ENCODE results near the gene PBX1. TPM values are rescaled to one million over a fixed set of nuclear protein-coding genes. Genes with fewer than 3 reads are reported as not detected.

Gene PBX1
- total RNA-seq, 2 experiments from 2014 or later: 0.18 to 0.37 TPM

DNA sequence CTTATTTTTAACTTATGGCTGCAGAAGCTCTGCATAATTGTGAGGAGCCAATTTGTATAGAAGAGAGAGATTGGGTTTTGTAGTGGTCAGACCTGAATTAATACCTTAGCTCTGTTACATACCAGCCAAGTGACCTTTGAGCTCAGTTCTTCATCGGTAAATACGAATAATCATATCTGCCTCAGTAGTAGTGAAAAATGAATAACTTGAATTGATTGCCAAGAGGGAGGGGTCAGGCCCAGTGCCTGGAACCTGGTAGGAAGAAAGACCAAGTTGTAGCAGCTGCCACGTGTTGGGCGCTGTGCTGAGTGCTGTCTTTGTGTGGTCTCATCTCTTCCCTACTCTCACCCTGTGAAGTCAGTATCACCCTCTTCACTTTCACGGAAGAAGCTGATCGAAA, 247.5 kb downstream of the PBX1 start:
- no peaks in the 10 kb centered on the region for H3K9me3 Mint-ChIP-seq (ENCODE audit: low read depth)
- H3K27me3 Mint-ChIP-seq: no peaks in the 10 kb centered on the region
- ChIA-PET CTCF (no interaction called here), POLR2A (interaction anchor here (0.6 kb wide), 1 partner anchor 16 kb away, joined by 4 read pairs; no protein-coding TSS in a partner anchor)
- intact Hi-C loops (cut with DNase I, micrococcal nuclease): no loop called here
- H3K4me1 Mint-ChIP-seq: no peaks in the 10 kb centered on the region
- no peaks in the 10 kb centered on the region for H3K36me3 Mint-ChIP-seq (ENCODE audit: low read depth)
- H3K4me3 Mint-ChIP-seq: no peak overlapping the region
- no peak for DNase-seq
- no peak for ATAC-seq
- no peak overlapping the region for H3K27ac Mint-ChIP-seq

DNA sequence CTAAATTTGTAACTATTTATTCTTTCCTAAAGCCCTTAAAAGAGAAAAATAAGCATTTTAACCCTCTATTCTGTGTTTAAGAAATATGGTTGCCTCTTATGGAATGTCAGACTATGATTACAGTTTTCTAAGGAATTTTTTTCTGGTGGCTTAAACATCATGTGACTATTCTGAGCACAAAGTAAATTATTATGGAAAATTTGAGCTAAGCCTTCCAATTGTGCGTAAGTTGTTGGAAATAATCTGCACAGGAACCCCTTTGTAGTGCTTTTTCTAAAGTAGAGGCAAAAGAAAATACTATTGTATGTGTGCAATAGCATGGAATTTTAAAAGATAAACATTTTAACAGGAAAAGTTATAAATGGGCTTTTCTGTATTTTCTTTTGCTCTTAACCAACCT, 254.8 kb downstream of the PBX1 start:
- intact Hi-C loops (cut with DNase I, micrococcal nuclease): no loop called here
- no peak for ATAC-seq
- H3K4me3 Mint-ChIP-seq: no peak overlapping the region

DNA sequence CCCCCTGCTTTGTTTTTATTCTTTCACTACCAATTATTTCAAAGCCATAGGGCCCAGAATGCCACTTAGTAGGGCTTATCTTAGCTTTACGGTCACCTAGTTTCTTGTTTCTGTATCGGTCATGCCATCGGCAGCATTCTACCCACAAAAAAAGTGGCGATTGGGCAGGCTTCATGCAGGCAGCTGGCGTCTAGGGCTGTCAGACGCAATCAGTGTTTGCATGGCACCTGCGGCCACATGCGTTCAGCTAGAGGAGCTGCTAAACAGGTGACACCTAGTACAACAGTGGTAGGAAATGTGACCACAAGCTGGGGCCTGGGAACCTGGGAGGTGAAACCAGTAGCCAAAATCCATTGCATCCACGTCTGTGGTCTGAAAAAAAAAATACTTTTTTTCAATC, 262.7 kb downstream of the PBX1 start:
- no peaks in the 10 kb centered on the region for H3K36me3 Mint-ChIP-seq (ENCODE audit: low read depth)
- ChIA-PET POLR2A (interaction anchor here (0.7 kb wide), 1 partner anchor 15 kb away, joined by 4 read pairs; no protein-coding TSS in a partner anchor), CTCF (no interaction called here)
- H3K4me1 Mint-ChIP-seq: no peaks in the 10 kb centered on the region
- H3K4me3 Mint-ChIP-seq: no peak overlapping the region
- intact Hi-C loops (cut with DNase I, micrococcal nuclease): no loop called here
- H3K27ac Mint-ChIP-seq: no peak overlapping the region
- H3K9me3 Mint-ChIP-seq (ENCODE audit: low read depth): peaks cover 2% of the 10 kb centered on the region
- no peak for ATAC-seq
- H3K27me3 Mint-ChIP-seq: peaks cover 2% of the 10 kb centered on the region
- DNase-seq: no peak

More for the DNA sequence above, 254.8 kb downstream of the PBX1 start:
- no peak overlapping the region for H3K27ac Mint-ChIP-seq
- no peaks in the 10 kb centered on the region for H3K4me1 Mint-ChIP-seq
- no peaks in the 10 kb centered on the region for H3K9me3 Mint-ChIP-seq (ENCODE audit: low read depth)
- no peaks in the 10 kb centered on the region for H3K36me3 Mint-ChIP-seq (ENCODE audit: low read depth)
- CTCF ChIA-PET: no interaction called here
- POLR2A ChIA-PET: no interaction called here
- peaks cover 2% of the 10 kb centered on the region for H3K27me3 Mint-ChIP-seq
- DNase-seq: no peak

DNA sequence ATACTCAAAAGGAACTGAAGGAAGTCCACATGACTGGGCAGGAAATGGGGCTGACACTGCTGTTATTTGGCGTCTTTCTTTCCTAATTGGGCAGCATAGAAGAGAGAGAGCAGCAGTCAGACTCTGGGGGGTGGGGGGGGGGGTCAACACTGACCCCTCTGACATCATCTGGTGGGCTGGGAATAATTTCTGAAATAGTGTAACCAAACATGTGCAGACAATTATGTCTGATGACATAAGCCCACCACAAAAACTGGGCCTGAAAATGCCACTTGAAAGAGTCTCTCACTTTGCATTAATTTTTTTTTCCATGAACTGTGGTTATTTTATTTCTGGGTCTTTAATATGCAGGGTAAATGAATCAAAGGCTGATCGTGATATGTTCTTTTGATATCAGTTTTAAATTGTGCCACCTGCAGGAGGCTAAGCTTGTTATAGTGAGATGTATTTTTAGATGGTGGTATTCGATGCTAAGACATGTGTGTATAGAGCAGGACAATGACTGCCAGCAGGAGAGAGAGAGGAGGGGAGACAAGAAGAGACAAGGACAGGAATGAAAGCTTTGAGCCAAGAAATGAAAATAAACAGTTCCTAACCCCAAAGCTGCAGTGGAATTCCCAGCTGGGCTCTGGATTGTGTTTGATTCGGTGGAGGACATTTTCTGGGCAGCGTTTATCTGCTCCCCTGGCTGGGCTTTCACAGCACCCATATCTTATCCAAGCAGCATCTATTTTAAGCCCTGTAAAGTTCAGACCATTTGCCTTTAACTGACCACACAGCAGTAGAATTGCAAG, 264.7 kb downstream of the PBX1 start:
- Mint-ChIP-seq H3K4me1 (no peaks in the 10 kb centered on the region), H3K36me3 (ENCODE audit: low read depth) (no peaks in the 10 kb centered on the region), H3K27me3 (no peaks in the 10 kb centered on the region), H3K27ac (no peak overlapping the region), H3K4me3 (no peak overlapping the region), H3K9me3 (ENCODE audit: low read depth) (peaks cover 2% of the 10 kb centered on the region)
- CTCF ChIA-PET: no interaction called here
- ATAC-seq (no peak), DNase-seq (no peak)
- intact Hi-C loops (cut with DNase I, micrococcal nuclease): no loop called here
- POLR2A ChIA-PET: no interaction called here

DNA sequence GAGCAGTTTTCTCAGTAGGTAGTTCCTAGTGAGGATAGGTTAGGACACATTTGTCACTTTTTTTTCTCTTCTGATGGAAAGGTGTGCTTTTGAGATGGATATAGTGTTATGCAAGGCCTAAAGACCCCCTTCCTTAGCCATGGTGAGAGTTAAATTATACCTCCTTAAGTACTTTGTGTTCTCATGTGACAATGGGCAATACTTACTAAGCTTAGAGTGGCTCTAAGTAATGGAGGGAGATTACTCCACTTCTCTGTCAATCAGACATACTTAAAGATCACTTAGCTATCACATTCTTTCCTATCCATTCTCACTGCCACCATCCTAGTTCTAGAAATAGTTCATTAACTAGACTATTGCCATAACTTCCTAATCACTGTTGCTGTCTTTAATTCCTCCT, 265.6 kb downstream of the PBX1 start:
- H3K36me3 Mint-ChIP-seq (ENCODE audit: low read depth): no peaks in the 10 kb centered on the region
- no peak for DNase-seq
- ChIA-PET POLR2A (no interaction called here), CTCF (interaction anchor here (0.6 kb wide), 1 partner anchor 129 kb away, joined by 3 read pairs; no protein-coding TSS in a partner anchor)
- H3K27ac Mint-ChIP-seq: no peak overlapping the region
- no peak for ATAC-seq
- peaks cover 2% of the 10 kb centered on the region for H3K27me3 Mint-ChIP-seq
- no peaks in the 10 kb centered on the region for H3K4me1 Mint-ChIP-seq
- intact Hi-C loops (cut with DNase I, micrococcal nuclease): no loop called here
- no peak overlapping the region for H3K4me3 Mint-ChIP-seq
- H3K9me3 Mint-ChIP-seq (ENCODE audit: low read depth): peaks cover 2% of the 10 kb centered on the region

DNA sequence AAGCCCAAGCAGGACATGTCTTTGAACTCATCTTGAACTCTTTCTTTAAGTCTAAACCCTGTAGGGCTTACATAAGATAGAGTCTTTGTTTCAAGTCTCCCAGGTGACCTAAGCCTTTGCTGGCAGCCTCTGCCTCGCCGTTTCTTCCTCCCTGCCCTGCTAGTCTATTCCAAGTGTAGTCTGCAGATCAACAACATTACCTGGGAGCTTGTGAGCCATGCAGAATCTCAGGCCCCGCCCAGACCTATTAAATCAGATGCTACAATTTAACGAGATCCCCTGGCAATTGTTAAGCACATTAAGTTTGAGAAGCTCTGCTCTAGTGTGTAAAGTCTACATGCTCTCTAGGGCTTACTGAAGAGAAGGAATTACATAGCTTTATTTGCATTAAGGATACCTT, 271.6 kb downstream of the PBX1 start:
- intact Hi-C loops (cut with DNase I, micrococcal nuclease): no loop called here
- no peak for ATAC-seq
- no peak for DNase-seq
- ChIA-PET CTCF (no interaction called here), POLR2A (no interaction called here)
- Mint-ChIP-seq H3K27me3 (peaks cover 2% of the 10 kb centered on the region), H3K27ac (no peak overlapping the region), H3K4me3 (no peak overlapping the region), H3K9me3 (ENCODE audit: low read depth) (no peaks in the 10 kb centered on the region), H3K36me3 (ENCODE audit: low read depth) (no peaks in the 10 kb centered on the region), H3K4me1 (no peaks in the 10 kb centered on the region)

DNA sequence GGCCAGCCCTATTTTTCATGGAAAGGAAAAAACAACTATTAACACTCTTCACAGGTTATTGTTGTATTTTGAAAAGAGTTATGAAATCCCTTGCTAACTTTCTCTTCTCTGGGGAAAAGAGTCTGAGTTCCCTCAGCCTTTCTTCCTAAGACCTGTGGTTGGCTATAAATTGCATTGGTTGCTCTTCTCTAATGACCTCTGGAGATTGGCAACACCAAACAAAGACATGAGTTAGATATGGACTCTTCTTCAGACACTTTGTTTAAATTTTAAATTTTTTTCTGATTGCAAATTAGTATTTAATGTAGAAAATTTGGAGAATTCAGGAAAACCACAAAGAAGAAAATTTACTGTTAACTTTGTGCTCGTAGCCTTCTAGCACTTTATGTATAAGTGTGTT, 275.7 kb downstream of the PBX1 start:
- no peak overlapping the region for H3K4me3 Mint-ChIP-seq
- H3K36me3 Mint-ChIP-seq (ENCODE audit: low read depth): no peaks in the 10 kb centered on the region
- intact Hi-C loops (cut with DNase I, micrococcal nuclease): no loop called here
- no peak overlapping the region for H3K27ac Mint-ChIP-seq
- DNase-seq (no peak), ATAC-seq (no peak)
- H3K27me3 Mint-ChIP-seq: peaks cover under 1% of the 10 kb centered on the region
- ChIA-PET CTCF (no interaction called here), POLR2A (no interaction called here)
- H3K9me3 Mint-ChIP-seq (ENCODE audit: low read depth): no peaks in the 10 kb centered on the region
- no peaks in the 10 kb centered on the region for H3K4me1 Mint-ChIP-seq

DNA sequence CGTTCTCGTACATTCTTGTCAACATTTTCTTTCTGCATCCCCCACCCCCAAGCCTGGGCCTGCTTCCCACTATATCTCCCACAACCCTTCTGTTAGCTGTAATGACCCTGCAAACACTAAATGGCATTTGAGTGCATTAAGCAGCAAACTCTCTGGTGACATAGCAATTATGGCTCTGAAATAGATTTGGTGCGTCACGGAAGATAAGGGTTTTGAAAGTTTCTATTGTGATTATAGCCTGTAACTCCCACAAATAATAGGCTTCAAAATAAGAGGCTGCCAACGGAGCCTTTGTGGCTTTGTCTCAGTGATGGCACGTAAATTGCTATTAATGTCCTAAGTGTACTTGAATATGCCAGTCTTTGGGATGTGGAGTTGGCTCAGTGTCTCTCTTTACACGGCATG, 277.6 kb downstream of the PBX1 start:
- Mint-ChIP-seq H3K36me3 (ENCODE audit: low read depth) (no peaks in the 10 kb centered on the region), H3K9me3 (ENCODE audit: low read depth) (no peaks in the 10 kb centered on the region), H3K4me1 (no peaks in the 10 kb centered on the region), H3K27ac (no peak overlapping the region), H3K4me3 (no peak overlapping the region), H3K27me3 (peaks cover 4% of the 10 kb centered on the region)
- DNase-seq (no peak), ATAC-seq (no peak)
- intact Hi-C loops (cut with DNase I, micrococcal nuclease): no loop called here
- ChIA-PET POLR2A (no interaction called here), CTCF (no interaction called here)

DNA sequence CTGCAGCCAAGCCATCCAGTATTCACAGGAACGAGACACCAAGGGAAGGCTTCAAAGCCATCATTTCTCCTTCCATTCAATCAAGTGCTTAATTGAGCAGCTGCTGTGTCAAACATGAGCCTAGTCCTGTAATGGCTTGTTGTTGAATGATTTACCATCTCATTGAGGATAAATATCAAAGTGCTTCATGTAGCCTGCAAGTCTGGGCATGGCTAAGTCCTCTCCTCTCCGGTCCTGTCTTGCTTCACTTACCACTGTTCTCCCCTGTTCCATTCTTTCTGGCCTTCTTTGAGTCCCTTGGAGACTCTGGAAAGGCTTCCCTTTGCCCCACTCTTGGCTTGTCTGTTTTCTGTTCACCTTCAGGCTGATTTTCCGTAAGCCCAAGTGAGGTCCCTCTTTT, 279.8 kb downstream of the PBX1 start:
- peaks cover 4% of the 10 kb centered on the region for H3K27me3 Mint-ChIP-seq
- intact Hi-C loops (cut with DNase I, micrococcal nuclease): no loop called here
- H3K36me3 Mint-ChIP-seq (ENCODE audit: low read depth): no peaks in the 10 kb centered on the region
- H3K4me3 Mint-ChIP-seq: no peak overlapping the region
- DNase-seq: no peak
- H3K27ac Mint-ChIP-seq: no peak overlapping the region
- ATAC-seq: no peak
- ChIA-PET CTCF (no interaction called here), POLR2A (no interaction called here)
- no peaks in the 10 kb centered on the region for H3K9me3 Mint-ChIP-seq (ENCODE audit: low read depth)
- no peaks in the 10 kb centered on the region for H3K4me1 Mint-ChIP-seq

DNA sequence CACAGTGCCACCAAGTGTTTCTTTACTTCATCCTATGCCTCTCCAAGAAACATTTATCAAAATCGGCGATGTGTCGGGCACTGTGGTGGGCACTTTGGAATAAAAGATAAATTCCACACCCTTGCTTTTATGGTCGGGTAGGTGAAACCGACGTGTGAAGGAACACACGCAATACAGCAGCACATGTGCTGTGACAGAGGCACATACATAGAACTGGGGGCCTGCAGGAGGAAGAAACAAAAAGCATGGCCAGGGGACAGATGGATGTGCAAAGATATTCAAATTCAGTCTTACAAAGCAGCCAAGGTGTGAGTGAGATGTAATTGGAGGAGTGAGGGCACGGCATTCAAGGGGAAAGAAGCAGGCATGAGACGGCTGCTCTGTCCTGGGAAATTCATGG, 282.0 kb downstream of the PBX1 start:
- no peak for ATAC-seq
- CTCF ChIA-PET: no interaction called here

DNA sequence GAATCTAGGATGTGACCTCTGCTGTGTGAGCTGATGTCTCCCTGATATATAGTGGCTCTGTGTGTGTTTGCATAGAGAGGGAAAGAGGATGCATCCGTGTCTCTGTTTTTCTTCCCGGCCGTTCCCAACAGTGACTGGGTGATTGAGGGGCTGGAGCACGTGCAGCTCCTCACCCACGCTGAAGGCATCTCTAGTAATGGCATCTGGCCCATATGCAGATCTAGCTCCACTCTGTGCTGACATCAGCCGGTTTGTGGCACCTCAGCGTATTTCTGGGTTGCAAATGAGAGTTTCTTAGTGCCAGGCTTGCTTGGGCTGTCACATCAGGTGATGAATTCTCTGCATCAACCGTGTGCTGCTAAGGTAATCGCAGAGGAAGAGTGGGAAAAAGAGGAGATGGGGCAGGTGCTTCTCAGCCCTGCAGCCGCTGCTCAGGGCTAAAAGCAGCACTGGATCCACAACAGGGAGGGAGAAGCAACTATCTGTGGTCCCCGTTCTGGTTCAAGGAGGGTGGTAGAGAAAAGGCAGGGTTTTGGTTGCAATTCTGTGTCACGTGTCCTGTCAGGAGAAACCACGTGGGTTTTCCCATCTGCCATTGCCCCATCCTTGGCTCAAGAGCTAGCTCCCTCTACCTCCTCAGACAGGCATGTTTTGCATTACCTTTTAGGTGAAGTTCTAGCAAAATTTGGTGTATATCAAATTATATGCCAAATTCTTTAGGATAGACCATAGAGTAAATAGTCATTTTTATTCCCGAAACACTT, 282.9 kb downstream of the PBX1 start:
- H3K4me1 Mint-ChIP-seq: no peaks in the 10 kb centered on the region
- POLR2A ChIA-PET: no interaction called here

More for the DNA sequence above, 282.0 kb downstream of the PBX1 start:
- H3K36me3 Mint-ChIP-seq (ENCODE audit: low read depth): no peaks in the 10 kb centered on the region
- H3K9me3 Mint-ChIP-seq (ENCODE audit: low read depth): no peaks in the 10 kb centered on the region
- intact Hi-C loops (cut with DNase I, micrococcal nuclease): no loop called here
- POLR2A ChIA-PET: no interaction called here
- peaks cover 4% of the 10 kb centered on the region for H3K27me3 Mint-ChIP-seq
- no peak overlapping the region for H3K27ac Mint-ChIP-seq
- no peaks in the 10 kb centered on the region for H3K4me1 Mint-ChIP-seq
- H3K4me3 Mint-ChIP-seq: no peak overlapping the region
- no peak for DNase-seq

DNA sequence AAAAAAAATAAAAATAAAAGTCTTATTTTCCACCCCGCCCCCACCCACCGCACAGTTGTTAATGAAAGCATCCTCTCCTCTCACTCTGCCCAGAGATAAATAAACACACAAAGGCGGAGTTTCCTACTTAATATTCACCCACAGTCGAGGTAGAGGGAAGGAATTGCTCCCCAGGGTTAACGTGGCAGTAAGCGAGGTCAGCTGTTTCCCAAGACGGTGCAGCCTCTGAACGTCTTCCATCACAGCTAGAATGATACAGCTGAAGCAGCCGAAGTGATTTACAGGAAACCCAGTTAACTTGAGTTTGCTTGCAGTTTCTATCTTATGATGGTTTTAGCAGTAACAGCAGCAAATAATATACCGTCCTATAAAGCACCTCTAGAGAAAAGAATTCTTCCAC, 283.9 kb downstream of the PBX1 start:
- intact Hi-C loops (cut with DNase I, micrococcal nuclease): no loop called here
- Mint-ChIP-seq H3K27ac (no peak overlapping the region), H3K9me3 (ENCODE audit: low read depth) (no peaks in the 10 kb centered on the region), H3K27me3 (peaks cover 4% of the 10 kb centered on the region), H3K4me3 (no peak overlapping the region), H3K36me3 (ENCODE audit: low read depth) (no peaks in the 10 kb centered on the region), H3K4me1 (no peaks in the 10 kb centered on the region)
- ChIA-PET CTCF (interaction anchor here (0.9 kb wide), 1 partner anchor 17 kb away, joined by 3 read pairs; no protein-coding TSS in a partner anchor), POLR2A (no interaction called here)
- ATAC-seq (no peak), DNase-seq (no peak)

More for the DNA sequence above, 282.9 kb downstream of the PBX1 start:
- H3K4me3 Mint-ChIP-seq: no peak overlapping the region
- no peaks in the 10 kb centered on the region for H3K36me3 Mint-ChIP-seq (ENCODE audit: low read depth)
- intact Hi-C loops (cut with DNase I, micrococcal nuclease): no loop called here
- no peak overlapping the region for H3K27ac Mint-ChIP-seq
- CTCF ChIA-PET: interaction anchor here (0.6 kb wide), 1 partner anchor 54 kb away, joined by 3 read pairs; no protein-coding TSS in a partner anchor
- ATAC-seq (no peak), DNase-seq (no peak)
- peaks cover 4% of the 10 kb centered on the region for H3K27me3 Mint-ChIP-seq
- H3K9me3 Mint-ChIP-seq (ENCODE audit: low read depth): no peaks in the 10 kb centered on the region

All from activated CD4-positive, alpha-beta T cell treated with anti-CD3 and anti-CD28 coated beads for 36 hours (primary cell).